ENCODE data around the gene RPS23. TPM values are rescaled to one million over a fixed set of nuclear protein-coding genes. Genes with fewer than 3 reads are reported as not detected.

Gene RPS23
- 1,000 to 10,000 TPM; 3,081 to 3,109 TPM for total RNA-seq

- Mint-ChIP-seq H3K36me3 (ENCODE audit: low read depth) (peaks cover 48% of the 10 kb centered on the region), H3K27me3 (ENCODE audit: low read depth) (no peaks in the 10 kb centered on the region), H3K9me3 (no peaks in the 10 kb centered on the region), H3K27ac (peak within 1 kb of the TSS; percentile 99), H3K4me3 (peak within 1 kb of the TSS; percentile 95), H3K4me1 (ENCODE audit: low read depth) (peaks cover 38% of the 10 kb centered on the region)
- CTCF ChIA-PET = interaction anchor here (0.5 to 1.1 kb wide), 2 partner anchors 9 to 19 kb away, joined by 3 read pairs; no protein-coding TSS in a partner anchor
- intact Hi-C loops (cut with micrococcal nuclease) = loop anchor here (1.0 to 5.0 kb wide), 8 partner anchors 79 to 977 kb away; partner anchors contain the start of genes ATG10, SSBP2, TMEM167A and XRCC4
- peak; percentile 93 for DNase-seq
Measured at GRCh38 chr5:82277987-82278710, at the start of gene RPS23. Gene RPS23 (minus strand): TSS chr5:82278354. CDS start chr5:82278323, 31 bp downstream.

- CTCF ChIA-PET = interaction anchor here (0.6 kb wide), 2 partner anchors 32 to 41 kb away, joined by 3 to 6 read pairs; no protein-coding TSS in a partner anchor
Measured at GRCh38 chr5:82327941-82328340, 49.8 kb upstream of the RPS23 start.

DNA sequence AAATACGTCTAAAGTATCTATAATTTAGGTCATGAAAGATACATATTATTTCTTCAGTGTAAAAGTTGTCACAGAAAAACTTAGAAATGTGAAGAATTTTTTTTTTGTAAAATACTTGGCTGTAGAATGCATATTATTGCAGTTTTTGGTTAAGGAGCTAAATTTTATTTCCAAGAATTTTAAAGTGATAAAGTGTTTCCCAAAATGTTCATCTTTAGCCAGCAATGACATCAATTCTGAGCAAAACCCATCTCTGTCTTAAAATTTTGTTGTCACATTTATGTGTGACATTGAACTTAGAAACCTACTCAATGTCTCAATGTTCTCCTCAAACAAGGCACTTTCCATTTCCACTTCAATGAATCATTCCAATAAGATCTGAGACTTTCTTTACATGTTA, 47.8 kb upstream of the RPS23 start:
- no peaks in the 10 kb centered on the region for H3K36me3 Mint-ChIP-seq (ENCODE audit: low read depth)
- H3K9me3 Mint-ChIP-seq = no peaks in the 10 kb centered on the region
- CTCF ChIA-PET = interaction anchor here (0.7 kb wide), 1 partner anchor 220 kb away, joined by 3 read pairs; no protein-coding TSS in a partner anchor

More at GRCh38 chr5:82327941-82328340, 49.8 kb upstream of the RPS23 start:
- DNase-seq = no peak
- intact Hi-C loops (cut with micrococcal nuclease) = no loop called here
- Mint-ChIP-seq H3K4me3 (no peak overlapping the region), H3K27ac (no peak overlapping the region), H3K36me3 (ENCODE audit: low read depth) (no peaks in the 10 kb centered on the region), H3K27me3 (ENCODE audit: low read depth) (peaks cover 9% of the 10 kb centered on the region), H3K4me1 (ENCODE audit: low read depth) (no peaks in the 10 kb centered on the region), H3K9me3 (no peaks in the 10 kb centered on the region)

DNA sequence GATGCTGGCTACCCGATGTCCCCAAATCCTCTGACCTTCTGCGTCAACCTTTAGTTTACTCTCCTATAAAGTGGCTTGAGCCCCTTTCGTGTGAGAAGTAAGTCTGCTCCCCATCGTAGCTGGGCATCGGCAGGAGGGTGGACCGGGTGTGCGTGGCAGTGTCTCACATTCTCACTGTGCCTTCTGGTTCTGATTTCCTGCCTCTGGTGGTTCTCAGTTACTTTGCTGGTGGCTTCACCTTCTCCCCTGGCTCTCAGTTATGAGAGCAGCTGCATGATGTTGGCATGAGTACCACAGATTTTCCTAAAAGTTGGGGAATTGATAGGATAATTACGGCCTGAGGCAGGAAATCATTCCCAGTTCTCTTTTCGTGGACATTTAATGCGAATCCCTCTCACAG, 47.0 kb upstream of the RPS23 start:
- no peak for DNase-seq
- Mint-ChIP-seq H3K27ac (no peak overlapping the region), H3K27me3 (ENCODE audit: low read depth) (peaks cover 11% of the 10 kb centered on the region)

More for the DNA sequence above, 47.8 kb upstream of the RPS23 start:
- Mint-ChIP-seq H3K27ac (no peak overlapping the region), H3K4me1 (ENCODE audit: low read depth) (no peaks in the 10 kb centered on the region), H3K27me3 (ENCODE audit: low read depth) (peaks cover 13% of the 10 kb centered on the region), H3K4me3 (no peak overlapping the region)
- intact Hi-C loops (cut with micrococcal nuclease) = no loop called here
- no peak for DNase-seq

GRCh38 chr5:82320966-82321365, 42.8 kb upstream of the RPS23 start:
- CTCF ChIA-PET = interaction anchor here (1.2 kb wide), 1 partner anchor 9 kb away, joined by 3 read pairs; no protein-coding TSS in a partner anchor
- intact Hi-C loops (cut with micrococcal nuclease) = no loop called here
- no peak for DNase-seq
- H3K9me3 Mint-ChIP-seq = no peaks in the 10 kb centered on the region
- no peaks in the 10 kb centered on the region for H3K36me3 Mint-ChIP-seq (ENCODE audit: low read depth)
- no peak overlapping the region for H3K4me3 Mint-ChIP-seq
- peaks cover 15% of the 10 kb centered on the region for H3K27me3 Mint-ChIP-seq (ENCODE audit: low read depth)
- H3K4me1 Mint-ChIP-seq (ENCODE audit: low read depth) = no peaks in the 10 kb centered on the region
- H3K27ac Mint-ChIP-seq = no peak overlapping the region

More for the DNA sequence above, 47.0 kb upstream of the RPS23 start:
- intact Hi-C loops (cut with micrococcal nuclease) = no loop called here
- CTCF ChIA-PET = no interaction called here
- Mint-ChIP-seq H3K4me3 (no peak overlapping the region), H3K9me3 (no peaks in the 10 kb centered on the region), H3K36me3 (ENCODE audit: low read depth) (no peaks in the 10 kb centered on the region), H3K4me1 (ENCODE audit: low read depth) (no peaks in the 10 kb centered on the region)

- no peak overlapping the region for H3K4me3 Mint-ChIP-seq
- no peaks in the 10 kb centered on the region for H3K4me1 Mint-ChIP-seq (ENCODE audit: low read depth)
- H3K9me3 Mint-ChIP-seq = no peaks in the 10 kb centered on the region
- intact Hi-C loops (cut with micrococcal nuclease) = no loop called here
- no peaks in the 10 kb centered on the region for H3K36me3 Mint-ChIP-seq (ENCODE audit: low read depth)
- peaks cover 15% of the 10 kb centered on the region for H3K27me3 Mint-ChIP-seq (ENCODE audit: low read depth)
- CTCF ChIA-PET = no interaction called here
- DNase-seq = no peak
- H3K27ac Mint-ChIP-seq = no peak overlapping the region
Measured at GRCh38 chr5:82319651-82320376, 41.7 kb upstream of the RPS23 start.

GRCh38 chr5:82319192-82319591, 41.0 kb upstream of the RPS23 start:
- CTCF ChIA-PET = no interaction called here
- intact Hi-C loops (cut with micrococcal nuclease) = no loop called here
- Mint-ChIP-seq H3K4me1 (ENCODE audit: low read depth) (no peaks in the 10 kb centered on the region), H3K9me3 (no peaks in the 10 kb centered on the region), H3K27me3 (ENCODE audit: low read depth) (peaks cover 15% of the 10 kb centered on the region), H3K4me3 (no peak overlapping the region), H3K36me3 (ENCODE audit: low read depth) (no peaks in the 10 kb centered on the region), H3K27ac (no peak overlapping the region)
- DNase-seq = no peak

DNA sequence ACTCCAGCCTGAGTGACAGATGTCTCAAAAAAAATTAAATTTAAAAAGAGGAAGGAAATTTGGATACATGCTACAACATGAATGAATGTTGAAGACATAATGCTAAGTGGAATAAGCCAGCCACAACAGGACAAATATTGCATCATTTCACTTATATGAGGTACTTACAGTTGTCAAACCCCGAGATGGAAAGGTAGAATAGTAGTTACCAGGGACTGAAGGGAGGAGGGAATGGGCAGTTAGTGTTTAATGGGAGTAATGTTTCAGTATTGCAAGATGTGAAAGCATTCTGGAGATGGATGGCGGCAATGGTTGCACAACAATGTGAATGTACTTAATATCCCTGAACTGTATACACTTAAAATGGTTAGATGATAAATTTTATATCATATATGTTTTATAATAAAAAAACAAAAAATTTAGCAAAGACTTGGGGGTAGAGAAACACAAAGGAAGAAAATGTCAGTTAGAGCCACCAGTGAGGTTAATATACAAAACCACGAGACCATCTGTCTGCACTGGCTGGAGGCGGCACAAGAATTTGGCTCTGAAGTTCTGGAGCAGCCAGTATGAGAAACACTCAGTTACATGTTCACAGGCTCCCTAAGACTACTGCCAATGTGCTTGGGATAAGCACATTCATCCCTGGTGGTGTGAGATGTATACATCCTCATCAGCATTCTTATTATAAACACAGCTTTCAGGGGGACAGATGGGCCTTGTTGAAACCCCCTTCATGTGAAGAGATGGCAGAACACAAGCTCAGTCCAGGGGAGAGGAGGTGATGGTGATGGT, 37.0 kb upstream of the RPS23 start:
- H3K27me3 Mint-ChIP-seq (ENCODE audit: low read depth) = peaks cover 9% of the 10 kb centered on the region
- peaks cover 7% of the 10 kb centered on the region for H3K36me3 Mint-ChIP-seq (ENCODE audit: low read depth)
- H3K4me3 Mint-ChIP-seq = no peak overlapping the region
- H3K4me1 Mint-ChIP-seq (ENCODE audit: low read depth) = no peaks in the 10 kb centered on the region
- H3K9me3 Mint-ChIP-seq = no peaks in the 10 kb centered on the region
- DNase-seq = no peak
- no peak overlapping the region for H3K27ac Mint-ChIP-seq
- intact Hi-C loops (cut with micrococcal nuclease) = no loop called here
- CTCF ChIA-PET = no interaction called here

DNA sequence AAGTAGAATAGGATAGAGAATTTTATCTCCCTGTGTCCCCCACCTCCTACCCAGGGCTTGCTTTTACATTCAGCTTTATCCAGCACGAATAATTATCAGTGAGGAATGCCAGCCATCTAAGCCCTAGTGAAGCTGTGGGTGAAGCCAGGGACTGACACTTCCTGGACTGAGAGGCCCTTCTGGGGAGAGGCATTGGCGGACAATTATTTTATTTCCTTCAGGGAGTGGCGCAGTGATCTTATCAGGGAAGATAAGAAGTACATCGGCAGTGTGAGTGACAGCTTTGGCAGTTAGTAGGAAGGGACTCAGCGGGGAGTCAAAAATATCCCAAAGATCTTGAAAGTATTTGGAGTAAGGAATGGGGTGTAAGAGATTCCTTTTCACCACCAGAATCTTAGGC, 34.9 kb upstream of the RPS23 start:
- intact Hi-C loops (cut with micrococcal nuclease) = loop anchor here (2.0 kb wide), 4 partner anchors 38 to 1250 kb away; no protein-coding TSS in a partner anchor
- no peak overlapping the region for H3K4me3 Mint-ChIP-seq
- no peaks in the 10 kb centered on the region for H3K4me1 Mint-ChIP-seq (ENCODE audit: low read depth)
- DNase-seq = no peak
- H3K36me3 Mint-ChIP-seq (ENCODE audit: low read depth) = peaks cover 10% of the 10 kb centered on the region
- H3K9me3 Mint-ChIP-seq = peaks cover 4% of the 10 kb centered on the region
- peaks cover 4% of the 10 kb centered on the region for H3K27me3 Mint-ChIP-seq (ENCODE audit: low read depth)
- CTCF ChIA-PET = interaction anchor here (0.6 to 4.2 kb wide), 5 partner anchors 13 to 394 kb away, joined by 3 to 30 read pairs (median 3); no protein-coding TSS in a partner anchor
- no peak overlapping the region for H3K27ac Mint-ChIP-seq

GRCh38 chr5:82312373-82312856, 34.3 kb upstream of the RPS23 start:
- CTCF ChIA-PET = interaction anchor here (0.6 to 4.2 kb wide), 11 partner anchors 9 to 1832 kb away, joined by 3 to 30 read pairs (median 3); no protein-coding TSS in a partner anchor
- DNase-seq = peak; percentile 67
- Mint-ChIP-seq H3K4me1 (ENCODE audit: low read depth) (no peaks in the 10 kb centered on the region), H3K27ac (no peak overlapping the region), H3K36me3 (ENCODE audit: low read depth) (peaks cover 12% of the 10 kb centered on the region), H3K4me3 (no peak overlapping the region), H3K27me3 (ENCODE audit: low read depth) (peaks cover 4% of the 10 kb centered on the region), H3K9me3 (peaks cover 4% of the 10 kb centered on the region)
- intact Hi-C loops (cut with micrococcal nuclease) = loop anchor here (1.0 to 2.0 kb wide), 5 partner anchors 38 to 1250 kb away; no protein-coding TSS in a partner anchor

DNA sequence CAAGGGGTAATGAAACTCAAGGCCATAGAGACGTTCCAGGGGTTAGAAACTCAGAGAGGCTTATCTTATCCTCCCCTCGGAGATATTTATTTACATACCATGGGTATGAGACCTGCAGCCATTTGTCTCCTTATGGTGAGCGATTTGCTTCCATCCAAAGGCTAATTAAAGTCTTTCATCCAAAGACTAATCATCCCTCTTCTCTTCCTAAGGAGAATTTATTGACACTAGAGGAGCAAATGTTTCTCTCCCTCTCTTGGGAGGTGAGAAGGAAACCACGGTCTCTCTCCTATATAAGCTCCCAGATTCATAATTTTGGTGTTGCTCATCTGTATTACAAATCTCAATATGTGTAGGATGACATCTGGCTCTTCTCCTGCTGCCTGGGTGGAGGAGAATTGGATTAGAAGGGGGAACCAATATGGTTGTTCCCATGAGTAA, 31.0 kb upstream of the RPS23 start:
- CTCF ChIA-PET = no interaction called here
- Mint-ChIP-seq H3K4me1 (ENCODE audit: low read depth) (no peaks in the 10 kb centered on the region), H3K9me3 (peaks cover 4% of the 10 kb centered on the region), H3K27me3 (ENCODE audit: low read depth) (peaks cover 4% of the 10 kb centered on the region), H3K27ac (no peak overlapping the region), H3K36me3 (ENCODE audit: low read depth) (peaks cover 24% of the 10 kb centered on the region), H3K4me3 (no peak overlapping the region)
- intact Hi-C loops (cut with micrococcal nuclease) = no loop called here
- no peak for DNase-seq
